HEK293 (cell line): ENCODE measurements around the gene TAF6L.

ENCODE experiments used
- CTCF ChIA-PET: fragments of 350-600 bp; formaldehyde crosslinking; extraction: SDS; loops from one replicate; lab custom pipeline; 2021; ENCODE audit warnings: antibody characterized with exemption; lab: Yijun Ruan, JAX
- POLR2A ChIA-PET: fragments of 300-600 bp; formaldehyde crosslinking; extraction: SDS; loops from one replicate; lab custom pipeline; 2020; ENCODE audit warnings: antibody characterized with exemption, inconsistent platforms; lab: Yijun Ruan, JAX
- H3K27ac ChIP-seq: fragments of 200-500 bp; sonication (Bioruptor generic); 2 replicates; pipeline ENCODE4 v1.5.1; 2014; ENCODE audit warnings: low read depth, low read length, control low read depth, inconsistent platforms; ENCODE audit errors: extremely low read depth
- H3K36me3 ChIP-seq, 2 experiments: fragments of 200-500 bp in 1 of 2; sonication (Bioruptor generic) in 1 of 2; 1 replicate in 1 of 2; 2 replicates in 1 of 2; pipeline ENCODE4 v1.5.1; 2014 to 2017; ENCODE audit warnings: inconsistent platforms in 2 of 2, low read length in 2 of 2; ENCODE audit not compliant: control insufficient read depth in 2 of 2, insufficient read depth in 1 of 2
- H3K4me1 ChIP-seq: fragments of 200-500 bp; sonication (Bioruptor generic); 2 replicates; pipeline ENCODE4 v1.5.1; 2014; ENCODE audit warnings: mild to moderate bottlenecking, low read length, inconsistent platforms; ENCODE audit not compliant: control insufficient read depth, insufficient read depth
- H3K4me3 ChIP-seq: 2 replicates; pipeline ENCODE4 v1.5.1; 2011; ENCODE audit warnings: low read depth, mild to moderate bottlenecking, control low read depth, low read length, moderate library complexity
- H3K9me3 ChIP-seq: fragments of 200-500 bp; sonication (Bioruptor generic); 2 replicates; pipeline ENCODE4 v1.5.1; 2014; ENCODE audit warnings: low read depth, low read length, inconsistent platforms; ENCODE audit not compliant: control insufficient read depth, insufficient read depth
- AEBP2 ChIP-seq: fragments of 450-650 bp; formaldehyde crosslinking; IDR thresholded peaks from 2 replicates; pipeline ENCODE4 v1.5.1; 2016; ENCODE audit warnings: missing biosample characterization, missing genetic modification characterization, borderline replicate concordance
- ATF2 ChIP-seq: fragments of 450-650 bp; formaldehyde crosslinking; IDR thresholded peaks from 2 replicates; pipeline ENCODE4 v1.5.1; 2016; ENCODE audit warnings: missing biosample characterization, missing genetic modification characterization, low read depth
- HIC1 ChIP-seq: fragments of 450-650 bp; formaldehyde crosslinking; IDR thresholded peaks from 2 replicates; pipeline ENCODE4 v1.5.1; 2016; ENCODE audit warnings: missing biosample characterization, missing genetic modification characterization
- MEIS1 ChIP-seq: sonication (generic); formaldehyde crosslinking; IDR thresholded peaks from 2 replicates; pipeline ENCODE4 v1.8.1; 2022; ENCODE audit warnings: missing genetic modification reagents, mild to moderate bottlenecking, borderline replicate concordance
- REPIN1 ChIP-seq: fragments of 450-650 bp; formaldehyde crosslinking; IDR thresholded peaks from 2 replicates; pipeline ENCODE4 v1.5.1; 2017; ENCODE audit warnings: missing biosample characterization, missing genetic modification characterization, low read depth
- SCRT2 ChIP-seq: fragments of 450-650 bp; formaldehyde crosslinking; IDR thresholded peaks from 2 replicates; pipeline ENCODE4 v1.5.1; 2016; ENCODE audit warnings: missing biosample characterization, missing genetic modification characterization
- ZBTB11 ChIP-seq: fragments of 450-650 bp; formaldehyde crosslinking; conservative IDR thresholded peaks from 2 replicates; pipeline ENCODE4 v1.5.1; 2016; ENCODE audit warnings: low read depth, missing biosample characterization, missing genetic modification characterization
- ZBTB6 ChIP-seq: fragments of 450-650 bp; formaldehyde crosslinking; IDR thresholded peaks from 2 replicates; pipeline ENCODE4 v1.5.1; 2017; ENCODE audit warnings: missing biosample characterization, missing genetic modification characterization
- ZBTB8A ChIP-seq: fragments of 450-650 bp; formaldehyde crosslinking; IDR thresholded peaks from 2 replicates; pipeline ENCODE4 v1.5.1; 2016; ENCODE audit warnings: missing biosample characterization, missing genetic modification characterization
- ZNF112 ChIP-seq: fragments of 450-650 bp; formaldehyde crosslinking; IDR thresholded peaks from 2 replicates; pipeline ENCODE4 v1.5.0; 2017; ENCODE audit warnings: missing biosample characterization, missing genetic modification characterization
- ZNF211 ChIP-seq: fragments of 450-650 bp; formaldehyde crosslinking; IDR thresholded peaks from 2 replicates; pipeline ENCODE4 v1.5.1; 2016; ENCODE audit warnings: low read depth, missing biosample characterization, missing genetic modification characterization
- ZNF239 ChIP-seq: fragments of 450-650 bp; formaldehyde crosslinking; IDR thresholded peaks from 2 replicates; pipeline ENCODE4 v1.5.1; 2016; ENCODE audit warnings: missing biosample characterization, missing genetic modification characterization
- ZNF530 ChIP-seq: fragments of 450-650 bp; formaldehyde crosslinking; IDR thresholded peaks from 2 replicates; pipeline ENCODE4 v1.5.1; 2016; ENCODE audit warnings: low read depth, missing biosample characterization, missing genetic modification characterization
- ZNF596 ChIP-seq: fragments of 450-650 bp; IDR thresholded peaks from 2 replicates; pipeline ENCODE4 v1.5.0; 2018; ENCODE audit warnings: missing biosample characterization, mild to moderate bottlenecking, missing genetic modification characterization, moderate library complexity
- ZNF830 ChIP-seq: fragments of 450-650 bp; IDR thresholded peaks from 2 replicates; pipeline ENCODE4 v1.5.0; 2018; ENCODE audit warnings: missing biosample characterization, missing genetic modification characterization, low read depth, mild to moderate bottlenecking, moderate library complexity
- ZSCAN23 ChIP-seq: fragments of 450-650 bp; formaldehyde crosslinking; IDR thresholded peaks from 2 replicates; pipeline ENCODE4 v1.5.1; 2016; ENCODE audit warnings: missing biosample characterization, missing genetic modification characterization

The TAF6L gene

GRCh38 chr11:62775646-62776045 is 4.5 kb downstream of the TAF6L start (continued):
- no peak for TF ChIP-seq AEBP2 (tag by site-specific recombination)
- no peak for TF ChIP-seq SCRT2 (tag by site-specific recombination)

- Histone ChIP-seq H3K36me3 (peaks cover 0 to 57% of the 10 kb centered on the region in 2 experiments; a peak in 2 of 3 replicates), H3K9me3 (no peaks in the 10 kb centered on the region), H3K4me3 (no peak overlapping the region), H3K27ac (no peak overlapping the region), H3K4me1 (no peaks in the 10 kb centered on the region)
- TF ChIP-seq ZNF530 (no peak), SCRT2 (tag by site-specific recombination) (no peak), ZNF830 (tag by site-specific recombination) (no peak), ZNF112 (tag by site-specific recombination) (no peak), MEIS1 (CRISPR knock-in tag) (no peak), ZNF239 (tag by site-specific recombination) (no peak), HIC1 (no peak), ZNF596 (tag by site-specific recombination) (no peak), REPIN1 (no peak), ZBTB11 (tag by site-specific recombination) (no peak), ZSCAN23 (tag by site-specific recombination) (no peak), ZBTB8A (no peak), ZNF211 (tag by site-specific recombination) (no peak), ZBTB6 (tag by site-specific recombination) (no peak), ATF2 (tag by site-specific recombination) (no peak)
- ChIA-PET POLR2A (interaction anchor here (0.6 to 1.6 kb wide), 5 partner anchors 23 to 186 kb away, joined by 3 to 7 read pairs (median 5); partner anchors contain the start of genes TUT1 and ZBTB3), CTCF (interaction anchor here (5.0 kb wide), 1 partner anchor 9 kb away, joined by 45 read pairs; the partner anchor contains the start of gene TMEM179B)
Observed at GRCh38 chr11:62777389-62777788, 6.2 kb downstream of the TAF6L start.
